Adrenal gland (tissue), 5 donors: Measurements from ENCODE around the gene CAMKK1.

ENCODE experiments used
- POLR2A ChIP-seq, 2 donors: fragments of 450-650 bp; IDR thresholded peaks; one replicate each; pipeline ENCODE4 v1.6.1; 2017; ENCODE audit warnings: antibody characterized with exemption in 2 of 2, mild to moderate bottlenecking in 2 of 2, moderate library complexity in 1 of 2
- TF ChIP-seq, protein P1 (sequence below), 6 experiments: fragments of 450-650 bp in 4 of 6; fragments of 200-600 bp in 2 of 6; sonication (generic) in 1 of 6; IDR thresholded peaks; 1 replicate in 5 of 6; 2 replicates in 1 of 6; pipeline versions ENCODE4 v1.5.1 to v1.8.0; 2016 to 2021; ENCODE audit warnings: antibody characterized with exemption in 6 of 6, mild to moderate bottlenecking in 2 of 6, moderate library complexity in 1 of 6
- donor health status: DM: no; HTN: no; CAD: no.

DNA sequence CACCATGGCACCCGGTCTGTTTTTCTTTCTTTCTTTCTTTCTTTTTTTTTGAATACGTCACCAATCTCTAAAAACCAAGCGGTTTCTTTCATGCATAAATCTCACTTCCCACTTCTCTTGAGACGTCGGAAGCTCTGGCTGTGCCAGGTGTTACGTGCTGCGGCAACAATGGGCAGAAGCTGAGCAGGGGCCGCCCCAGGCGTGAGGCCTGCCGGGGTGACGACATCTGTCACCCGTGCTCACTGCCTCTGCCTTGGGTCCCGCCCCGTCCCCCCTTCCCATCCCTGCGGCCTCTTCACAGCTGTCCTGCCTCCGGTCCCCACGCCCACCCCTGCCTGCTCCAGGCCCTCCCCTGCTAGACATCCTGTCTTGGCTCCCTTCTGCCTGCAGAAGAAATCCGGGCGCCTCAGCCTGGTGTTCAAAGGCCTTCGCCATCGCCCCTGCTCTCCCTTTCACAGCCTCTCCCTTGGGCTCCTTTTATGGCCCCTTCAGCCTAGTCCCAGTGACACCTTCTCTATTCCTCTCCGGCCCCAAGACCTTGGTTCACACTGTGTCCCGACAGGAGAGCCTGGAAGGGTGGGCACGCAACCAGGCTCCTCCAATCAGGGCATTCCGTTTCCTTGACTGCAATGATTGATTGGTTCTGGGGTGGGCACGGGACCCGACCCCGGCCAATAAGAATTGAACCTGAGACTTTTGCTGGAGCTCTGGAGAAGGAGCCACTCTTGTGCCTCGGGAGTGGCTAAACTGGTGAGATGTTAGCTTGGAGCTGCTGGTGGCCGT is 18.6 kb upstream of the CAMKK1 start:
- no peak for TF ChIP-seq POLR2A (IDR thresholded peaks at IDR 0.05)
- TF ChIP-seq, protein P1, sequence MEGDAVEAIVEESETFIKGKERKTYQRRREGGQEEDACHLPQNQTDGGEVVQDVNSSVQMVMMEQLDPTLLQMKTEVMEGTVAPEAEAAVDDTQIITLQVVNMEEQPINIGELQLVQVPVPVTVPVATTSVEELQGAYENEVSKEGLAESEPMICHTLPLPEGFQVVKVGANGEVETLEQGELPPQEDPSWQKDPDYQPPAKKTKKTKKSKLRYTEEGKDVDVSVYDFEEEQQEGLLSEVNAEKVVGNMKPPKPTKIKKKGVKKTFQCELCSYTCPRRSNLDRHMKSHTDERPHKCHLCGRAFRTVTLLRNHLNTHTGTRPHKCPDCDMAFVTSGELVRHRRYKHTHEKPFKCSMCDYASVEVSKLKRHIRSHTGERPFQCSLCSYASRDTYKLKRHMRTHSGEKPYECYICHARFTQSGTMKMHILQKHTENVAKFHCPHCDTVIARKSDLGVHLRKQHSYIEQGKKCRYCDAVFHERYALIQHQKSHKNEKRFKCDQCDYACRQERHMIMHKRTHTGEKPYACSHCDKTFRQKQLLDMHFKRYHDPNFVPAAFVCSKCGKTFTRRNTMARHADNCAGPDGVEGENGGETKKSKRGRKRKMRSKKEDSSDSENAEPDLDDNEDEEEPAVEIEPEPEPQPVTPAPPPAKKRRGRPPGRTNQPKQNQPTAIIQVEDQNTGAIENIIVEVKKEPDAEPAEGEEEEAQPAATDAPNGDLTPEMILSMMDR (IDR thresholded peaks at IDR 0.05) = no peak
